Stimulated activated CD4-positive, alpha-beta T cell treated with anti-CD3 and anti-CD28 coated beads, Interleukin-4, amount 100 ng/mL, for 1 hour (primary cell): Measurements from ENCODE around the gene ARHGEF1.

Source experiments
- DNase-seq: peaks from one replicate; pipeline ENCODE4 v3.0.0-alpha.2; 2020

The ARHGEF1 gene

GRCh38 chr19:41920882-41921576 is 38.0 kb downstream of the ARHGEF1 start:
- no peak for DNase-seq

GRCh38 chr19:41921577-41922576 is 38.9 kb downstream of the ARHGEF1 start:
- no peak for DNase-seq

- no peak for DNase-seq
Measured at GRCh38 chr19:41922585-41922984, 39.6 kb downstream of the ARHGEF1 start.

- no peak for DNase-seq
Measured at GRCh38 chr19:41923045-41923788, 40.2 kb downstream of the ARHGEF1 start.

GRCh38 chr19:41924151-41925145 is 41.5 kb downstream of the ARHGEF1 start:
- DNase-seq: no peak

- DNase-seq: no peak
Measured at GRCh38 chr19:41925208-41926003, 42.4 kb downstream of the ARHGEF1 start.

- no peak for DNase-seq
Measured at GRCh38 chr19:41926028-41926762, 43.2 kb downstream of the ARHGEF1 start.

- DNase-seq: no peak
Measured at GRCh38 chr19:41926763-41927496, 43.9 kb downstream of the ARHGEF1 start.

GRCh38 chr19:41927497-41928192 is 44.7 kb downstream of the ARHGEF1 start:
- DNase-seq: peak; percentile 37

- DNase-seq: peak; percentile 37
Measured at GRCh38 chr19:41928221-41928683, 45.3 kb downstream of the ARHGEF1 start, which contains the start of gene ERFL. Gene ERFL, minus strand, starts transcription at chr19:41928449. Its CDS starts 15,530 bp downstream, at chr19:41912919.

- no peak for DNase-seq
Measured at GRCh38 chr19:41928754-41929535, 46.0 kb downstream of the ARHGEF1 start.

- DNase-seq: no peak
Measured at GRCh38 chr19:41929536-41930071, 46.6 kb downstream of the ARHGEF1 start.

- no peak for DNase-seq
Measured at GRCh38 chr19:41930322-41930722, 47.3 kb downstream of the ARHGEF1 start.

- no peak for DNase-seq
Measured at GRCh38 chr19:41930926-41931592, 48.1 kb downstream of the ARHGEF1 start.

- DNase-seq: no peak
Measured at GRCh38 chr19:41932259-41932719, 49.3 kb downstream of the ARHGEF1 start.

GRCh38 chr19:41932720-41933332 is 49.8 kb downstream of the ARHGEF1 start:
- DNase-seq: no peak
